Caco-2 (cell line): ENCODE measurements around the gene IQCK. TPM values are rescaled to one million over a fixed set of nuclear protein-coding genes. Genes with fewer than 3 reads are reported as not detected.

Experiments
- BruUV-seq: library from RNA; stranded (reverse); fragments of 400-500 nt; replicated peaks from 2 replicates; lab custom pipeline; 2021; lab: Mats Ljungman, UMichigan
- CTCF ChIA-PET: fragments of 300-600 bp; sonication (Branson Sonifier 250); formaldehyde crosslinking; loops from one replicate; lab custom pipeline; 2022; ENCODE audit warnings: antibody characterized with exemption; lab: Charles Lee
- POLR2A ChIA-PET: fragments of 300-600 bp; sonication (Branson Sonifier 250); formaldehyde crosslinking; loops from one replicate; lab custom pipeline; 2022; ENCODE audit warnings: antibody characterized with exemption; lab: Charles Lee
- DNase-seq, 2 experiments: peaks; one replicate each; pipeline versions ENCODE4 v3.0.0 to v3.0.0-alpha.2; 2020 to 2022
- H3K27me3 ChIP-seq: replicated peaks from 2 replicates; pipeline ENCODE4 v1.6.0; 2011; ENCODE audit warnings: low read length; ENCODE audit not compliant: control insufficient read depth, insufficient read depth
- H3K36me3 ChIP-seq: 2 replicates; pipeline ENCODE4 v1.5.1; 2011; ENCODE audit warnings: low read length; ENCODE audit not compliant: control insufficient read depth, insufficient read depth
- H3K4me1 ChIP-seq: fragments of 250-450 bp; sonication (Bioruptor Pico); 2 replicates; pipeline ENCODE4 v1.5.1; 2020; ENCODE audit warnings: mild to moderate bottlenecking
- H3K4me3 ChIP-seq: 2 replicates; pipeline ENCODE4 v1.5.1; 2011; ENCODE audit warnings: low read depth, mild to moderate bottlenecking, control low read depth, low read length
- H3K9me3 ChIP-seq: fragments of 250-450 bp; sonication (Bioruptor Pico); 2 replicates; pipeline ENCODE4 v1.5.1; 2020; ENCODE audit warnings: mild to moderate bottlenecking, moderate library complexity
- H3K27ac Mint-ChIP-seq: one replicate; pipeline ENCODE4 v1.8.0; 2022; ENCODE audit warnings: mixed read lengths; ENCODE audit not compliant: unreplicated experiment
- H3K27me3 Mint-ChIP-seq: one replicate; pipeline ENCODE4 v1.8.0; 2022; ENCODE audit warnings: mixed read lengths; ENCODE audit not compliant: insufficient read depth, unreplicated experiment
- H3K36me3 Mint-ChIP-seq: one replicate; pipeline ENCODE4 v1.8.0; 2022; ENCODE audit warnings: mild to moderate bottlenecking, mixed read lengths; ENCODE audit not compliant: insufficient read depth, unreplicated experiment
- H3K4me1 Mint-ChIP-seq: one replicate; pipeline ENCODE4 v1.8.0; 2022; ENCODE audit warnings: low read depth, mixed read lengths; ENCODE audit not compliant: unreplicated experiment
- H3K4me3 Mint-ChIP-seq: one replicate; pipeline ENCODE4 v1.8.0; 2022; ENCODE audit warnings: mild to moderate bottlenecking, moderate library complexity, mixed read lengths; ENCODE audit not compliant: unreplicated experiment
- H3K9me3 Mint-ChIP-seq: one replicate; pipeline ENCODE4 v1.8.0; 2022; ENCODE audit warnings: mixed read lengths; ENCODE audit not compliant: unreplicated experiment
- intact Hi-C: fragments of 100-400 bp; cut with micrococcal nuclease; formaldehyde crosslinking; loops from one replicate; pipeline ENCODE4 v1.10.0; 2022; ENCODE audit not compliant: unreplicated experiment
- total RNA-seq: library from RNA; stranded (reverse); gene quantifications from 2 replicates; pipeline ENCODE4 v1.2.3, GENCODE V29; 2022
- TF ChIP-seq, protein P1 (sequence below), 2 experiments: fragments of 200-600 bp in 1 of 2; IDR thresholded peaks; 1 replicate in 1 of 2; 2 replicates in 1 of 2; pipeline versions ENCODE4 v1.5.1 to v1.8.0; 2011 to 2022; ENCODE audit warnings: antibody characterized with exemption in 1 of 2, control low read depth in 1 of 2, inconsistent platforms in 1 of 2, low read depth in 1 of 2, low read length in 1 of 2, mild to moderate bottlenecking in 1 of 2, moderate library complexity in 1 of 2; ENCODE audit not compliant: insufficient read depth in 1 of 2, severe bottlenecking in 1 of 2, unreplicated experiment in 1 of 2

The IQCK gene
- total RNA-seq, 1 experiment from 2014 or later: 2.0 TPM

DNA sequence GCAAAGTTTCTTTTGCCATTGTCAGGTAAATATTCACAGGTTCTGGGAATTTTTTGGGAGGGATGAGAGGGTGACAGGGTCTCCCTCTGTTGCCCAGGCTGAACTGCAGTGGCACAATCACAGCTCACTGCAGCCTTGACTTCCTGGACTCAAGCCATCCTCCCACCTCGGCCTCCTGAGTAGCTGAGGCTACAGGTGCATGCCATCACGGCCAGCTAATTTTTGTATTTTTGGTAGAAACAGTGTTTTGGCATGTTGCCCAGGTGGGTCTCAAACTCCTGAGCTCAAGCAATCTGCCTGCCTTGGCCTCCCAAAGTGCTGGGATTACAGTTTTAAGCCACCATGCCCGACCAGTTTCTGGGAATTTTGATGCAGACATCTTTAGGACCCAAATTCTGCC is 53.0 kb downstream of the IQCK start:
- H3K9me3 ChIP-seq: no peaks in the 10 kb centered on the region
- no peak overlapping the region for H3K4me3 ChIP-seq
- H3K36me3 Mint-ChIP-seq: no peaks in the 10 kb centered on the region
- H3K36me3 ChIP-seq: no peaks in the 10 kb centered on the region
- CTCF ChIA-PET: no interaction called here
- no peaks in the 10 kb centered on the region for H3K4me1 ChIP-seq
- no TSS peak for BruUV-seq
- H3K9me3 Mint-ChIP-seq: peaks cover 16% of the 10 kb centered on the region
- TF ChIP-seq, protein P1, sequence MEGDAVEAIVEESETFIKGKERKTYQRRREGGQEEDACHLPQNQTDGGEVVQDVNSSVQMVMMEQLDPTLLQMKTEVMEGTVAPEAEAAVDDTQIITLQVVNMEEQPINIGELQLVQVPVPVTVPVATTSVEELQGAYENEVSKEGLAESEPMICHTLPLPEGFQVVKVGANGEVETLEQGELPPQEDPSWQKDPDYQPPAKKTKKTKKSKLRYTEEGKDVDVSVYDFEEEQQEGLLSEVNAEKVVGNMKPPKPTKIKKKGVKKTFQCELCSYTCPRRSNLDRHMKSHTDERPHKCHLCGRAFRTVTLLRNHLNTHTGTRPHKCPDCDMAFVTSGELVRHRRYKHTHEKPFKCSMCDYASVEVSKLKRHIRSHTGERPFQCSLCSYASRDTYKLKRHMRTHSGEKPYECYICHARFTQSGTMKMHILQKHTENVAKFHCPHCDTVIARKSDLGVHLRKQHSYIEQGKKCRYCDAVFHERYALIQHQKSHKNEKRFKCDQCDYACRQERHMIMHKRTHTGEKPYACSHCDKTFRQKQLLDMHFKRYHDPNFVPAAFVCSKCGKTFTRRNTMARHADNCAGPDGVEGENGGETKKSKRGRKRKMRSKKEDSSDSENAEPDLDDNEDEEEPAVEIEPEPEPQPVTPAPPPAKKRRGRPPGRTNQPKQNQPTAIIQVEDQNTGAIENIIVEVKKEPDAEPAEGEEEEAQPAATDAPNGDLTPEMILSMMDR (IDR thresholded peaks at IDR 0.05; ENCODE audit: insufficient read depth in 1 of 2, low read depth in 1 of 2, low read length in 1 of 2, severe bottlenecking in 1 of 2, unreplicated experiment in 1 of 2): no peak
- DNase-seq: no peak
- no peaks in the 10 kb centered on the region for H3K27me3 Mint-ChIP-seq
- intact Hi-C loops: no loop called here
- no peak overlapping the region for H3K4me3 Mint-ChIP-seq
- no peaks in the 10 kb centered on the region for H3K27me3 ChIP-seq
- POLR2A ChIA-PET: no interaction called here
- H3K27ac Mint-ChIP-seq: no peak overlapping the region
- H3K4me1 Mint-ChIP-seq: no peaks in the 10 kb centered on the region

DNA sequence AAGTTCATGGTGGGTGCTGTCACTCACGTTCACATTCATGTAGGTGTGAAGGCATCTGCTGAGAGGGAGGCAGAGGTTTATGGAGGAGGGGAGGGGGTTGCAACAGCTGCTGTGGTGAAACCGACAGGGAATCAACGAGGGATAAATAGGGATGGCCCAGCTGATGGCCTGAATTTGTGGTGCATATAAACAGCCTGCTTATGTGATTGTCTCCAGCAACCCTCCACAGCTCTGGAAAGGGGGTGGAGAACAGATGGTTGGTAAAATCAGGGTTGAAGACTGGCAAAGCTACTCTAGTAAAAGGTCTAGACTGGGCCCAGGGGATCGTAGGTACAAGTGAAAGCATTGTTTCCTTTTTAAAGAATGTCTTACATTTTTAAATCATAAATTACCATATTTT is 53.7 kb downstream of the IQCK start:
- no TSS peak for BruUV-seq
- H3K27ac Mint-ChIP-seq: no peak overlapping the region
- CTCF ChIA-PET: no interaction called here

DNA sequence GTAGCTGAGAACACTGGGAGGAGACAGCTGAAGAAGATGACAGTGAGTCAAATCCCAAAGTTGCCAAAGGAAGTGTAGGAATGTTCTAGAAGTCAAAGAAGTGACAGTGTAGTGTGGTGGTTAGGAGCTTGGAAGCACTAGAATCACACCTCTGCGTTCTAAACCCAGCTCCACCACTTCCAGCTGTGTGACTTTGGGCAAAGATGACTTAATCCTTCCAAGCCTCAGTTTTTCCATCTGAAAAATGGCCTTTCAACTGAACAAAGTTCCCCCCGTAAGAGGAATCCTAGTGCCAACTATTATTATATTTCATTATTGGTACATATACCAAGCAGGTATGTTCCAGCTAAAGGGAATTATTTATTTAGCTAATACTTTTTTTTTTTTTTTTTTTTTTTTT is 56.0 kb downstream of the IQCK start:
- intact Hi-C loops: no loop called here
- DNase-seq: no peak
- Histone ChIP-seq H3K4me3 (no peak overlapping the region), H3K36me3 (no peaks in the 10 kb centered on the region), H3K9me3 (no peaks in the 10 kb centered on the region), H3K4me1 (no peaks in the 10 kb centered on the region), H3K27me3 (no peaks in the 10 kb centered on the region)
- TF ChIP-seq, protein P1 (IDR thresholded peaks at IDR 0.05; ENCODE audit: insufficient read depth in 1 of 2, low read depth in 1 of 2, low read length in 1 of 2, severe bottlenecking in 1 of 2, unreplicated experiment in 1 of 2): no peak
- Mint-ChIP-seq H3K27me3 (no peaks in the 10 kb centered on the region), H3K9me3 (peaks cover 15% of the 10 kb centered on the region), H3K27ac (no peak overlapping the region), H3K4me3 (no peak overlapping the region), H3K4me1 (no peaks in the 10 kb centered on the region), H3K36me3 (no peaks in the 10 kb centered on the region)
- POLR2A ChIA-PET: no interaction called here
- CTCF ChIA-PET: interaction anchor here (0.6 kb wide), 1 partner anchor 26 kb away, joined by 4 read pairs; no protein-coding TSS in a partner anchor
- no TSS peak for BruUV-seq

More for the DNA sequence above, 53.7 kb downstream of the IQCK start:
- H3K9me3 Mint-ChIP-seq: peaks cover 16% of the 10 kb centered on the region
- H3K36me3 Mint-ChIP-seq: no peaks in the 10 kb centered on the region
- POLR2A ChIA-PET: no interaction called here
- no peak overlapping the region for H3K4me3 ChIP-seq
- H3K36me3 ChIP-seq: no peaks in the 10 kb centered on the region
- H3K27me3 ChIP-seq: no peaks in the 10 kb centered on the region
- H3K4me1 Mint-ChIP-seq: no peaks in the 10 kb centered on the region
- no peak for DNase-seq
- TF ChIP-seq, protein P1 (IDR thresholded peaks at IDR 0.05; ENCODE audit: insufficient read depth in 1 of 2, low read depth in 1 of 2, low read length in 1 of 2, severe bottlenecking in 1 of 2, unreplicated experiment in 1 of 2): no peak
- no peak overlapping the region for H3K4me3 Mint-ChIP-seq
- H3K4me1 ChIP-seq: no peaks in the 10 kb centered on the region
- intact Hi-C loops: no loop called here
- H3K27me3 Mint-ChIP-seq: no peaks in the 10 kb centered on the region
- no peaks in the 10 kb centered on the region for H3K9me3 ChIP-seq
